ENCODE results near the gene SIM1.

The SIM1 gene, protein sequence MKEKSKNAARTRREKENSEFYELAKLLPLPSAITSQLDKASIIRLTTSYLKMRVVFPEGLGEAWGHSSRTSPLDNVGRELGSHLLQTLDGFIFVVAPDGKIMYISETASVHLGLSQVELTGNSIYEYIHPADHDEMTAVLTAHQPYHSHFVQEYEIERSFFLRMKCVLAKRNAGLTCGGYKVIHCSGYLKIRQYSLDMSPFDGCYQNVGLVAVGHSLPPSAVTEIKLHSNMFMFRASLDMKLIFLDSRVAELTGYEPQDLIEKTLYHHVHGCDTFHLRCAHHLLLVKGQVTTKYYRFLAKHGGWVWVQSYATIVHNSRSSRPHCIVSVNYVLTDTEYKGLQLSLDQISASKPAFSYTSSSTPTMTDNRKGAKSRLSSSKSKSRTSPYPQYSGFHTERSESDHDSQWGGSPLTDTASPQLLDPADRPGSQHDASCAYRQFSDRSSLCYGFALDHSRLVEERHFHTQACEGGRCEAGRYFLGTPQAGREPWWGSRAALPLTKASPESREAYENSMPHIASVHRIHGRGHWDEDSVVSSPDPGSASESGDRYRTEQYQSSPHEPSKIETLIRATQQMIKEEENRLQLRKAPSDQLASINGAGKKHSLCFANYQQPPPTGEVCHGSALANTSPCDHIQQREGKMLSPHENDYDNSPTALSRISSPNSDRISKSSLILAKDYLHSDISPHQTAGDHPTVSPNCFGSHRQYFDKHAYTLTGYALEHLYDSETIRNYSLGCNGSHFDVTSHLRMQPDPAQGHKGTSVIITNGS

DNA sequence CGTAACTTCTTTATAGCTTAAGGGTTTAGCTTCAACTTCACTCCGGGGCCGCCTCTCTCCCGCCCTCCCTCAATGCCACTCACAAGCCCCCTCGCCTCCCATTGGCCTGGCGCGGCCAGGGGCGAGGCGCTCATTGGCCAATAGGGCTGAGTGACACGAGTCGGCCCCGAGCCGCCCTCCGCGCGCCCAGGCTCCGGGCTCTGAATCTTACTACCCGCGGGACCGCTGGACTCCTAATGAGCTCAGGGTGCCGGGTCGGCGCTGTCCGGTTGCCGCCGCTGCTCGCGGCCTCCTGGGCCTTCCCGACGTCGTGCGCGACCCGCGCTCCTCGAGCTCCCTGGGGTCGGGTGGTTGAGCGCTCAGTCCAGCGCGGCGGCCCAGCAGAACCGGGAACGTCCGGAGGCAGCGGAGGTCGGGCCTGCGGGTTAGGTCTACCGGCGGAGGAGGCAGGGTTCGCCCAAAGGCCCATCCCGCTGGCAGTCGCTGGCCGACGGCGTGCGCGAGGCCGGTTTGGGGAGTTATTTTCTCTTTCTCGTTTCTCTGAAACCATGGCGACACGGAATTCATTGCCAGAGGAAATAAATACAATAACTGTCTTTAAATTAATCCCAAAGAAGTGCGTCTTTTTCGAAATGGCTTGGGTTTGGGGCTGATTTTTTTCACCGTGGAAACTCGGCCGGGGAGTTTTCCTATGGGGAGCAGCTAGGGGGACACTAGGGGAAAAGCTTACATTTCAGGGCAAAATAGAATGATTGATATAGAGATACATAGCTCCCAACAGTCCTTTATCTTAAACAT, at the start of gene SIM1:
Gene SIM1, minus strand, starts transcription at position 19 of the 798 bp plus-strand sequence. CDS start 1,453 bp downstream, outside the sequence.
- DNase-seq (ENCODE audit: low read depth in 2 of 2), result no peak

- no peak for DNase-seq (ENCODE audit: low read depth in 2 of 2)
Measured at GRCh38 chr6:100512203-100512862, 47.6 kb upstream of the SIM1 start.

- DNase-seq (ENCODE audit: low read depth in 2 of 2), result no peak
Measured at GRCh38 chr6:100509101-100509500, 44.4 kb upstream of the SIM1 start.

- no peak for DNase-seq (ENCODE audit: low read depth in 2 of 2)
Measured at GRCh38 chr6:100506651-100507050, 41.9 kb upstream of the SIM1 start.

DNA sequence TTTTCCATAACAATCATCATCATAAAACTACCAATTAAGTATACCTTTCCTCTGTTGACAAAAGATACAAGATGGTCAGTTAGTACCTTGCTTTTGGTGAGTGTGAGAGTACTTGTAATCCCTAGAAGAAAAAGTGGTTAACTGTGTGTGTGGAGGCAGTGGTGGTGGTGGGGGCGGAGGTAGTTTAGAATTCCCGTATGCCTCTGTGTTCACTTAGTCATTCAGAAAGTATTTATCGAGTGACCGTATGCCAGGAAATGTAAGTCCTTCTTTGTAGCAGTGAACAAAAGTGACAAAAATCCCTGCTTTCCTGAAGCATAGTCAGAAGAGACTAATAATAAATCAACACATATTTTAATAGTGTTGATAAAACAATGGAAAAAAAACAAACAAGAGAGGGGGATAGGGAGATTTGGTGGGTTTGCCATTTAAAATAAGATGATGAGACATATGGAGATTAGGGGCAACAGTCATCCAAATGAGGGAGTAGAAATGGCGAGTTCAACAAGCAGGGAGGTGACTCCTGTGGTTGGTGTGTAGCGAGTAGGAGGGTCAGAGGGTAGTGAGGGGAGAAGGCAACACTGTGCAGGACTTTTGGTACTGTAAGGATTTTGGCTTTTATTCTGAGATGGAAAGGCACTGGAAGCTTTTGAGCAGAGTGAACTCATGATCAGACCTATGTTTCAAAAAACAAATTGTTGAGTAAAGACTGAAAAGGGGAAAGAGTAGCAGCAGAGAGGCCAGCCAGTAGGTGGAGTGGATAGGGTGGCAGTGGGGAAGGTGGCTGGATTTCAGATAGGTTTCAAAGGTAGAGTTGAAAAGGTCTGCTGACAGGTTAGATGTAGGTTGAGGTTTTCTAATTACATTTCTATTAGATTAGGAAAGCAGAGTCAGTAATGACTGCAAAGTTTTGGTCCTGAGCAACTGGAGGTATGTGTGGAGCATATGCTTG, 40.3 kb upstream of the SIM1 start:
- no peak for DNase-seq (ENCODE audit: low read depth in 2 of 2)

GRCh38 chr6:100503043-100503705, 38.5 kb upstream of the SIM1 start:
- no peak for DNase-seq (ENCODE audit: low read depth in 2 of 2)

DNA sequence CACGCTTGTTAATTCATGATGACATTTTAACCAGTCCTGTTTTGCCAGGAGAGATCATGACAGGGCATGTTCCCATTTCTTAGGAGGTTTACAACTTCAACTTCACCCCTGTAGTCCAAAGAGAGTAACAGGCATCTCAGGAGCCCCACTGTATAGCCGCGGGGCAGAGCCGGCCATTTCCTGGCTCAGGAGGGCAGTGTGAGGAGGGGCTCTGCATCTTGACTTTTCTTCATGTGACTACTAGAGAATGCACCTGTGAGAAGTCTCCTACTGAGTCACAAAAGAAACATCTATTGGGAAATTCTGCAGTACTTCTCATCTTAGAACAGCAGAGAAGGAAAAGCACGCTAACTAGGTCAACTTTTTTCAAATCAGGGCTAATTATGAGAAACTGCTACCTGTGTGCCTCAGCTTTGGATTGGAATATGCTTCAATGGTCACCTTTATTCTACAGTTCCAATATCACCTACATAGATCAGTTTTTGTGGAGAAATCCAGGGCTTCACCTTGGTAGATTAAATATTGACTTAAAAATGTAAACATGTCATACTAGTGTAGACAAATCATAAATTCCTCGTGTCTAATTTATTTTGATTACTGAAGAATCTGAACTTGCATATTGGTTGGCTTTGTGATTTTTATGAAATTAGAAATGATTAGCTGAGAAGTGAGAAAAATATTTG, 28.6 kb upstream of the SIM1 start:
- DNase-seq (ENCODE audit: low read depth in 2 of 2), result no peak

DNA sequence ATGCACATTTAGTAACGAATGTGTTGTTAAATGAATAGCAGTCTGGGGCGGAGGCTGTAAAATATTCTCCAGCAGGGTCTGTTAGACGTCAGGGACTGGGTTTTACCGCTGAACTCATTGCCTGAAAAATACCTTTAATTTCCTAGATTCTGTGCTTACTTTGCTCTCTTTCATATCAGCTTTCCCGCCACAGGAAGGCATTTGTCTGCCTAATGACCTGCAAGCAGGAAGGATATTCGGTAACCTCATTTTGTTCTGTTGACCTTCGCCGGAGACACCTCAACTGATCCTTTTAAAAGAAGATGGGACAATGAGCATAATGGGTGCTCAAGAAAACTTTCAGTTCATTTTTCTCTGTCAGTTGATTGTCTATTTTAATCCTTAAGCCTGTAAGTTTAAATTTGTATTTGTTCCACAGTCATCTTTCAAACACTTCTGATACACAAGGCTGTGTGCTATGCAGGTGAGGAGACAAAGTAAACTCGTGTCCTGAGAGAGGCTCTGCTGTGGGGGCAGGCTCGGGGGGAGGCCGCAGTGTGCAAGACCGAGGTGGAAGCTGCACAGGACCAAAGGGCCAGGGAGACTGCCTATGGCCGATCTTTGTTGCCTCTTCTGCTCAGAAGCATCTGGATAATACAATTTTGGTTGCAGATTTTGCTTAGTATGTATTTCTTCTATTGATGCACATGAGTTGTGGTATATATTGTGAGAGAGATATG, 27.4 kb upstream of the SIM1 start:
- no peak for DNase-seq (ENCODE audit: low read depth in 2 of 2)

DNA sequence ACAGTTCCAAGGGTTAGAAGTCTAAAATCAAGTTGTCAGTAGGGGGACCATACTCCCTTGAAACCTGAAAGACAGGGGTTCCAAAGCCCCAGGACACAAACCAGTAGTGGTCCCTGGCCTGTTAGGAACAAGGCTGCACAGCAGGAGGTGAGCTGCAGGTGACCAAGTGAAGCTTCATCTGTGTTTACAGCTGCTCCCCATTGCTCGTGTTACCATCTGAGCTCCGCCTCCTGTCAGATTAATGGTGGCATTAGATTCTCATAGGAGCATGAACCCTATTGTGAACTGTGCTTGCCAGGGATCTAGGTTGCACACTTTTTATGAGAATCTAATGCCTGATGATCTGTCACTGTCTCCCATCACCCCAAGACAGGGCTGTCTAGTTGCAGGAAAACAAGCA, 25.3 kb upstream of the SIM1 start:
- DNase-seq (ENCODE audit: low read depth in 2 of 2), result no peak

GRCh38 chr6:100488244-100488643, 23.5 kb upstream of the SIM1 start:
- DNase-seq (ENCODE audit: low read depth in 2 of 2), result no peak

- DNase-seq (ENCODE audit: low read depth in 2 of 2), result no peak
Measured at GRCh38 chr6:100487638-100488037, 22.9 kb upstream of the SIM1 start.

DNA sequence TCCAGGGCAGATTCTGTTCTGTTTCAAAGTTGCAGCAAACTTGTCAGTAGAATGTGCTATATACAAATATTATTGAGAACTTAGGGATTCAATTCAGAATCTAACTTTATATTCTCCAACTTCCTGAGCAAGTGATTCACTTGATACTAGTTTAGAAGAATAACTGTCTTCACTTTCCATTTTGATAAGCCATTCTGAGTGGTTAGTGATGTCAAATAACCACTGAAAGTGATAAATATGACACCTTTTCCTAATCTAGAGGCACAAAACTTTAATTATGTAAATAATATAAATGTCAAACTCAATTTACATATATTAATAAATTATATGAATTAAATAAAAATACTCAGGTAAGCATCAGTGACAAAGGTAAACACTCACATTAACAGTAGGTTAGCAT, 20.5 kb upstream of the SIM1 start:
- no peak for DNase-seq (ENCODE audit: low read depth in 2 of 2)

- DNase-seq (ENCODE audit: low read depth in 2 of 2), result no peak
Measured at GRCh38 chr6:100484474-100484873, 19.8 kb upstream of the SIM1 start.

- DNase-seq (ENCODE audit: low read depth in 2 of 2), result no peak
Measured at GRCh38 chr6:100482698-100483097, 18.0 kb upstream of the SIM1 start.

DNA sequence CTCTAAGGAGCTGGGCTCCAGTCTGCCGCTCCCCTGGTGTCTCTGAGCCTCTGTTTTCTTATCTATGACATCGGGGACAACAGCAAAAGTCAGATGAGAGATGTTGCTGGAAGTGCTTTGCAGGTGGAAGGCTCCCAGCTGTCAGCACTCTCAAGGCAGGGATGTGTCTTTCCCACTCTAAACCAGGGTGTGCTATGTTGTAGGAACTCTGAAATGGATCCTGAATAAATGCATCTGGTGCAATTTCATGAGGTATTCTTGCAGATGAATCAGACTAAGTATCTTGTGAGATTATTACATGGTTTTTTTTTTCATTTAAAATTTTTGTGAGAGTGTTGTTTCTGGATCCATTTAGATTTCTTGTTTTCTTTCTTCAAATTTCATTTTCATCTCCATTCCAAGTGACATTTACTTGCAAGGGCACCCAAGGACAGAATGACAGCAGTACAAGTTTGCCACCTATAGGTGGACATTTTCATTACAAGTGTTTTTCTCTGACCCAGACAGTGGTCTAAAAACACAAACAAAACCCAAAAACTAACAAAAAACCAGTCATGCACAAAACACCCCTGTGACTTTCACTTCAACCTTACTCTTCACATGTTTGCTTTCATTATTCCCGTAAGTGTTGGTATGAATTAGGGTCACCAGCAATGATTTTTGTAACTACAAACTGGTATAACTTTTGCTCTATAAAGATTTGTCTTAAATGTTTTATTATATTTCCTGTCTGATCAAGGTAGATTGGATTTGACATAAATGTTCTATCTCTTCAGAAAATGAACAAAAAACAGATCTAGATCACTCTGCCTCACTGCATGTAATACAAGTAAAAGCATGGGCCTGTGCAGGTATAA, 14.7 kb upstream of the SIM1 start:
- no peak for DNase-seq (ENCODE audit: low read depth in 2 of 2)

GRCh38 chr6:100475554-100476320, 11.0 kb upstream of the SIM1 start:
- DNase-seq (ENCODE audit: low read depth in 2 of 2), result no peak

- no peak for DNase-seq (ENCODE audit: low read depth in 2 of 2)
Measured at GRCh38 chr6:100473182-100473581, 8.5 kb upstream of the SIM1 start.
